GM19240 (cell line): Measurements from ENCODE around the gene SORCS3.

ENCODE experiments used
- DNase-seq: peaks from one replicate; pipeline ENCODE4 v3.0.0; 2011; ENCODE audit warnings: low spot score; ENCODE audit not compliant: insufficient read length

SORCS3 gene

GRCh38 chr10:104774234-104774633, 133.1 kb downstream of the SORCS3 start:
- no peak for DNase-seq

GRCh38 chr10:104777086-104777799, 136.2 kb downstream of the SORCS3 start:
- no peak for DNase-seq

GRCh38 chr10:104778371-104778770, 137.3 kb downstream of the SORCS3 start:
- DNase-seq, result no peak

- DNase-seq, result no peak
These were observed 138.6 kb downstream of the SORCS3 start for GRCh38 chr10:104779701-104780100.

- no peak for DNase-seq
These were observed 139.1 kb downstream of the SORCS3 start for GRCh38 chr10:104780165-104780564.

- DNase-seq, result no peak
These were observed 140.0 kb downstream of the SORCS3 start for GRCh38 chr10:104780946-104781595.

- DNase-seq, result no peak
These were observed 143.4 kb downstream of the SORCS3 start for GRCh38 chr10:104784452-104784851.

GRCh38 chr10:104791471-104791870, 150.4 kb downstream of the SORCS3 start:
- DNase-seq, result no peak

GRCh38 chr10:104795411-104795810, 154.3 kb downstream of the SORCS3 start:
- DNase-seq, result no peak

GRCh38 chr10:104796823-104797222, 155.7 kb downstream of the SORCS3 start:
- DNase-seq, result no peak

- no peak for DNase-seq
These were observed 161.9 kb downstream of the SORCS3 start for GRCh38 chr10:104802941-104803340.

GRCh38 chr10:104804880-104805279, 163.8 kb downstream of the SORCS3 start:
- no peak for DNase-seq

- DNase-seq, result no peak
These were observed 165.7 kb downstream of the SORCS3 start for GRCh38 chr10:104806801-104807200.

- no peak for DNase-seq
These were observed 166.7 kb downstream of the SORCS3 start for GRCh38 chr10:104807581-104808310.

GRCh38 chr10:104809288-104810090, 168.4 kb downstream of the SORCS3 start:
- DNase-seq, result no peak

GRCh38 chr10:104811166-104811565, 170.1 kb downstream of the SORCS3 start:
- DNase-seq, result no peak

GRCh38 chr10:104816501-104816900, 175.4 kb downstream of the SORCS3 start:
- no peak for DNase-seq

GRCh38 chr10:104819731-104820130, 178.6 kb downstream of the SORCS3 start:
- DNase-seq, result no peak

- no peak for DNase-seq
These were observed 181.0 kb downstream of the SORCS3 start for GRCh38 chr10:104822088-104822487.

- no peak for DNase-seq
These were observed 183.4 kb downstream of the SORCS3 start for GRCh38 chr10:104824380-104825006.

GRCh38 chr10:104831272-104831671, 190.2 kb downstream of the SORCS3 start:
- no peak for DNase-seq
